C4-2B (cell line): Measurements from ENCODE around the gene MTHFS.

ENCODE experiments used
- H3K27ac ChIP-seq: fragments of 450-650 bp; 2 replicates; pipeline ENCODE4 v1.5.1; 2017
- CTCF ChIP-seq: fragments of 450-650 bp; conservative IDR thresholded peaks from 2 replicates; pipeline ENCODE4 v1.5.1; 2017; ENCODE audit warnings: mild to moderate bottlenecking
- ZFX ChIP-seq: fragments of 450-650 bp; IDR thresholded peaks from 2 replicates; pipeline ENCODE4 v1.6.1; 2017

The MTHFS gene

GRCh38 chr15:79834495-79834894 is 62.3 kb downstream of the MTHFS start:
- TF ChIP-seq CTCF (no peak), ZFX (no peak)
- no peak overlapping the region for H3K27ac ChIP-seq

- TF ChIP-seq CTCF (no peak), ZFX (no peak)
- no peak overlapping the region for H3K27ac ChIP-seq
Measured at GRCh38 chr15:79832367-79833120, 64.3 kb downstream of the MTHFS start.

- H3K27ac ChIP-seq, result no peak overlapping the region
- no peak for TF ChIP-seq ZFX
- TF ChIP-seq CTCF, result no peak
Measured at GRCh38 chr15:79831604-79832003, 65.2 kb downstream of the MTHFS start.

- TF ChIP-seq CTCF (no peak), ZFX (no peak)
- H3K27ac ChIP-seq, result no peak overlapping the region
Measured at GRCh38 chr15:79829950-79830349, 66.9 kb downstream of the MTHFS start.

GRCh38 chr15:79828447-79828846 is 68.4 kb downstream of the MTHFS start:
- no peak overlapping the region for H3K27ac ChIP-seq
- no peak for TF ChIP-seq ZFX
- TF ChIP-seq CTCF, result no peak

- H3K27ac ChIP-seq, result no peak overlapping the region
- no peak for TF ChIP-seq CTCF
- TF ChIP-seq ZFX, result no peak
Measured at GRCh38 chr15:79826800-79827199, 70.0 kb downstream of the MTHFS start.

GRCh38 chr15:79824136-79824701 is 72.6 kb downstream of the MTHFS start:
- H3K27ac ChIP-seq, result no peak overlapping the region
- no peak for TF ChIP-seq CTCF
- no peak for TF ChIP-seq ZFX
